Gastroesophageal sphincter (tissue), 3 donors: ENCODE results near the gene DOCK9.

Experiments
- CTCF ChIP-seq, 4 experiments: fragments of 200-600 bp in 2 of 4; fragments of 450-650 bp in 2 of 4; sonication (generic) in 1 of 4; IDR thresholded peaks; one replicate each; pipeline ENCODE4 v1.5.1; 2017 to 2019; ENCODE audit warnings: antibody characterized with exemption in 4 of 4, mild to moderate bottlenecking in 2 of 4, moderate library complexity in 2 of 4
- POLR2A ChIP-seq, 2 donors: fragments of 450-650 bp; IDR thresholded peaks; one replicate each; pipeline ENCODE4 v1.6.1; 2017; ENCODE audit warnings: antibody characterized with exemption in 2 of 2, mild to moderate bottlenecking in 2 of 2, moderate library complexity in 1 of 2
- POLR2AphosphoS5 ChIP-seq: sonication (generic); formaldehyde crosslinking; IDR thresholded peaks from one replicate; pipeline ENCODE4 v1.6.1; 2017; ENCODE audit warnings: antibody characterized with exemption

GRCh38 chr13:98803111-98803561, 174.7 kb downstream of the DOCK9 start:
- TF ChIP-seq CTCF (IDR thresholded peaks at IDR 0.05) = no peak
- no peak for TF ChIP-seq POLR2A (IDR thresholded peaks at IDR 0.05)
- TF ChIP-seq POLR2AphosphoS5 = no peak
